ENCODE data around the gene GRPEL1. TPM values are rescaled to one million over a fixed set of nuclear protein-coding genes. Genes with fewer than 3 reads are reported as not detected.

The GRPEL1 gene
- total and polyA plus RNA-seq, 3 donors from 2014 or later: 40.8 to 88.6 (median 58.5) TPM

DNA sequence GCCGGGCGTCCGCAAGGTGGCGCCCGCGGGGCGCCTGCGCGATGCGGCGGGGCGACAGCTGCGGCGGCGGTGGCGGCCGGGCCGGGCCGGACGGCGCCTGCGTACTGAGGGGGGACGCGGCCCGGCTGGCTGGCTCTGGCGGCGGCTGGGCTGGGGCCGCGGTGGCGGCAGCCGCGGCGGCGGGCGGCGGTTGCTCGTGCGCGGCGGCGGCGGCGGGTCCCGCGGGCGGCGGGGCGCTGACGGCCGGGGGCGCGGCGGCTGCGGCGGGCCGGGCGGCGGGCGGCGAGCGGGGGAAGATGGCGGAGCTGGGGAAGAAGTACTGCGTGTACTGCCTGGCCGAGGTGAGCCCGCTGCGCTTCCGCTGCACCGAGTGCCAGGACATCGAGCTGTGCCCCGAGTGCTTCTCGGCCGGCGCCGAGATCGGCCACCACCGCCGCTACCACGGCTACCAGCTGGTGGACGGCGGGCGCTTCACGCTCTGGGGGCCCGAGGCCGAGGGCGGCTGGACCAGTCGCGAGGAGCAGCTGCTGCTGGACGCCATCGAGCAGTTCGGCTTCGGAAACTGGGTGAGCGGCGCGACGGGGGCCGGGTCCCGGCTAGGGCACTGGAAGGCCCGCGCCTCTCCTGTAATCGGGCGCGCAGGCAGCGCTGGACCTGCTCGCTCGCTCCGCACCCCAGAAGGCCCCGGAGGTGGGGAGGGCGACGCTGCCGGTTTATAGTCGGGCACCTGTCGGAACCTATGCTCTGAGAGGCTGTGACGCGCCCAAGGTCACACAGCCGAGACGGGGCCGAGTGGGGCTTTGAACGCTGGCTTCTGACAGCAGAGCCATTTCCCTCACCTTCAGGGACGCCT lies 24.4 kb downstream of the GRPEL1 start, which contains the start of gene TADA2B:
Gene TADA2B (plus strand): TSS at position 89 of the 853 bp plus-strand sequence. CDS start 208 bp downstream, at position 297.
- peak; percentile 56 for DNase-seq
- intact Hi-C loops (cut with DNase I; ENCODE audit: low total_unique reads): no loop called here
- no peaks in the 10 kb centered on the region for H3K36me3 ChIP-seq (ENCODE audit: low read depth, missing control alignments)
- H3K9me3 ChIP-seq: no peaks in the 10 kb centered on the region
- TF ChIP-seq CTCF (IDR thresholded peaks at IDR 0.05) (no peak), POLR2A (IDR thresholded peaks at IDR 0.05) (no peak)
- H3K4me1 ChIP-seq: peaks cover 43% of the 10 kb centered on the region
- no peaks in the 10 kb centered on the region for H3K27me3 ChIP-seq
- H3K4me3 ChIP-seq: peak within 1 kb of the TSS; percentile 96 to 99
- 1% methylated on average over 102 of the region's 119 CpGs; no CpG with 5 or more reads in 1 of the 2 donors for WGBS, 2 donors
- peak within 1 kb of the TSS; percentile 92 to 93 for H3K27ac ChIP-seq

- H3K9me3 ChIP-seq: no peaks in the 10 kb centered on the region
- H3K27ac ChIP-seq: peak overlapping the region; percentile 40 to 65
- DNase-seq: peak; percentile 97
- H3K27me3 ChIP-seq: no peaks in the 10 kb centered on the region
- WGBS, 2 donors: 0% methylated on average over 41 to 59 of the region's 90 CpGs
- H3K36me3 ChIP-seq (ENCODE audit: low read depth, missing control alignments): no peaks in the 10 kb centered on the region
- H3K4me1 ChIP-seq: peaks cover 43% of the 10 kb centered on the region
- no peak for TF ChIP-seq POLR2A (IDR thresholded peaks at IDR 0.05)
- peak; percentile 16 to 95 (median 79) for TF ChIP-seq CTCF (IDR thresholded peaks at IDR 0.05)
- H3K4me3 ChIP-seq: peak overlapping the region; percentile 55 to 78
- intact Hi-C loops (cut with DNase I; ENCODE audit: low total_unique reads): no loop called here
Observed at GRCh38 chr4:7042503-7043283, 25.2 kb downstream of the GRPEL1 start.

DNA sequence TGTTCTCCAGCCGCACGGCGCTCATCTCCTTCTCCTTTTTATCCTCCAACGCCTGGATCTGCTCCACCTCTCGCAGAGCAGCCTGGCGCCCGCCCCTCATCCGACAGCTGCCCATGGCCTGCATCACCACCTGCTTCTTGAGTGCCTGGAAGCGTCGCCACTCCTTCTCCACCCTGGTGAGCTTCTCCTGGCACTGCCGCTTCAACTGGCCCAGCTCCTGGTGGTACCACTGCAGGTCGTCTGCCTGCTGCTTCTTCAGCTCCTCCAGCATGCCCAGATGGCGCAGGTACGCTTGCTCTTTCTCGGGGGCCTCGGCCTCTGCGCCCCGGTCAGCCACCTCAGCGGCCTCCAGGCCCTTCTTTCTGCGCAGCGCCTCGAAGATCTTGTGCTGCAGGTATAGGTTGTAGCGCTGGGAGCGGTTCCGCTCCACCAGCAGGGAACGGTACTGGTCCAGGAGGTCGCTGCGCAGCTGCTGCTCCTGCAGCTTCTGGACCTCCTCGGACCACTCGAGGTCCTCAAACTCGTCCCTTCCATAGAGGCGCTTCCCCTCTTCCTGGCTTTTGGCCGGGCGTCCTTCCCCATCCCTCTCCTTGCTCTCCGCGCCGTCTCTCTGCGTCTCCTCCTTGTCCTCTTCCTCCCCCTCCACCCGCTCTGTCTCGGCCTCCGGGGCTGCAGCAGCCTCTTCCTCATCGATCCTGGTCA lies 25.9 kb downstream of the GRPEL1 start:
- H3K4me3 ChIP-seq: peak overlapping the region; percentile 55 to 78
- no peaks in the 10 kb centered on the region for H3K27me3 ChIP-seq
- peak; percentile 66 for DNase-seq
- no peaks in the 10 kb centered on the region for H3K9me3 ChIP-seq
- H3K4me1 ChIP-seq: peaks cover 37% of the 10 kb centered on the region
- no peak for TF ChIP-seq CTCF (IDR thresholded peaks at IDR 0.05)
- no peak for TF ChIP-seq POLR2A (IDR thresholded peaks at IDR 0.05)
- intact Hi-C loops (cut with DNase I; ENCODE audit: low total_unique reads): no loop called here
- H3K36me3 ChIP-seq (ENCODE audit: low read depth, missing control alignments): no peaks in the 10 kb centered on the region
- WGBS, 2 donors: 6 to 15% methylated on average over 20 to 42 of the region's 42 CpGs
- H3K27ac ChIP-seq: peak overlapping the region in 1 of 2 donors; percentile 65

- whole genome bisulfite sequencing, 2 donors: 43 to 82% methylated on average over 16 to 19 of the region's 19 CpGs
- intact Hi-C loops (cut with DNase I; ENCODE audit: low total_unique reads): no loop called here
- Histone ChIP-seq H3K9me3 (no peaks in the 10 kb centered on the region), H3K4me1 (peaks cover 30% of the 10 kb centered on the region), H3K27ac (no peak overlapping the region), H3K27me3 (no peaks in the 10 kb centered on the region), H3K36me3 (ENCODE audit: low read depth, missing control alignments) (no peaks in the 10 kb centered on the region), H3K4me3 (no peak overlapping the region)
- DNase-seq: no peak
- TF ChIP-seq POLR2A (IDR thresholded peaks at IDR 0.05): no peak
- TF ChIP-seq CTCF (IDR thresholded peaks at IDR 0.05): no peak
Observed at GRCh38 chr4:7041246-7041645, 26.6 kb downstream of the GRPEL1 start.

All from testis (tissue), 3 donors.